Osteoblast (primary cell): ENCODE measurements around the gene MYMK. TPM values are rescaled to one million over a fixed set of nuclear protein-coding genes. Genes with fewer than 3 reads are reported as not detected.

Experiments
- DNase-seq: peaks from one replicate; pipeline ENCODE4 v3.0.0; 2011; ENCODE audit warnings: low spot score, mixed read lengths; ENCODE audit not compliant: insufficient read length; ENCODE audit errors: missing footprints
- H2AFZ ChIP-seq: 2 replicates; pipeline ENCODE4 v1.6.0; 2011; ENCODE audit warnings: mild to moderate bottlenecking, low read length
- H3K27ac ChIP-seq: 2 replicates; pipeline ENCODE4 v1.5.1; 2011; ENCODE audit warnings: mild to moderate bottlenecking, low read depth, low read length, moderate library complexity
- H3K27me3 ChIP-seq: 2 replicates; pipeline ENCODE4 v1.6.0; 2012; ENCODE audit warnings: mild to moderate bottlenecking, control low read depth, inconsistent platforms, low read length, moderate library complexity; ENCODE audit not compliant: insufficient read depth
- H3K36me3 ChIP-seq: 2 replicates; pipeline ENCODE4 v1.5.1; 2011; ENCODE audit warnings: mild to moderate bottlenecking, low read length, control low read depth, moderate library complexity; ENCODE audit not compliant: insufficient read depth
- H3K4me1 ChIP-seq: 2 replicates; pipeline ENCODE4 v1.5.1; 2011; ENCODE audit warnings: mild to moderate bottlenecking, low read length, control low read depth, moderate library complexity; ENCODE audit not compliant: insufficient read depth
- H3K4me2 ChIP-seq: 2 replicates; pipeline ENCODE4 v1.6.0; 2011; ENCODE audit warnings: mild to moderate bottlenecking, low read length; ENCODE audit not compliant: insufficient read depth
- H3K4me3 ChIP-seq: fragments of 200-600 bp; sonication (generic); 3 replicates; pipeline ENCODE4 v1.5.1; 2012; ENCODE audit warnings: mild to moderate bottlenecking, low read length, inconsistent platforms; ENCODE audit not compliant: insufficient read depth
- H3K79me2 ChIP-seq: 2 replicates; pipeline ENCODE4 v1.6.0; 2012; ENCODE audit warnings: mild to moderate bottlenecking, low read length, control low read depth, inconsistent platforms; ENCODE audit not compliant: insufficient read depth
- H3K9me3 ChIP-seq: 2 replicates; pipeline ENCODE4 v1.5.1; 2011; ENCODE audit warnings: low read depth, low read length, control low read depth
- H4K20me1 ChIP-seq: 2 replicates; pipeline ENCODE4 v1.6.0; 2012; ENCODE audit warnings: mild to moderate bottlenecking, low read length, control low read depth; ENCODE audit not compliant: insufficient read depth
- CTCF ChIP-seq: IDR thresholded peaks from 2 replicates; pipeline ENCODE4 v1.5.1; 2011; ENCODE audit warnings: mild to moderate bottlenecking, low read depth, low read length, moderate library complexity; ENCODE audit errors: extremely low read depth
- total RNA-seq: library from RNA; depleted of rRNA; stranded (reverse); fragments of >200 nt; gene quantifications from 2 replicates; pipeline ENCODE4 v1.2.3, GENCODE V29; 2012

Gene MYMK
- total RNA-seq, 1 donor: not detected

GRCh38 chr9:133571896-133572595 is 47.3 kb upstream of the MYMK start:
- no peaks in the 10 kb centered on the region for H3K27me3 ChIP-seq
- no peak overlapping the region for H3K4me3 ChIP-seq
- H4K20me1 ChIP-seq: no peaks in the 10 kb centered on the region
- H3K4me2 ChIP-seq: no peak overlapping the region
- no peaks in the 10 kb centered on the region for H3K36me3 ChIP-seq
- TF ChIP-seq CTCF: no peak
- DNase-seq: no peak
- no peaks in the 10 kb centered on the region for H3K79me2 ChIP-seq
- no peak overlapping the region for H2AFZ ChIP-seq
- H3K27ac ChIP-seq: no peak overlapping the region
- no peaks in the 10 kb centered on the region for H3K4me1 ChIP-seq
- H3K9me3 ChIP-seq: no peaks in the 10 kb centered on the region

GRCh38 chr9:133571391-133571890 is 46.7 kb upstream of the MYMK start:
- Histone ChIP-seq H3K4me3 (no peak overlapping the region), H2AFZ (no peak overlapping the region), H4K20me1 (no peaks in the 10 kb centered on the region), H3K9me3 (no peaks in the 10 kb centered on the region), H3K27me3 (no peaks in the 10 kb centered on the region), H3K36me3 (no peaks in the 10 kb centered on the region), H3K79me2 (no peaks in the 10 kb centered on the region), H3K4me1 (no peaks in the 10 kb centered on the region), H3K27ac (no peak overlapping the region), H3K4me2 (no peak overlapping the region)
- TF ChIP-seq CTCF: no peak
- DNase-seq: no peak

- no peaks in the 10 kb centered on the region for H3K79me2 ChIP-seq
- no peak for TF ChIP-seq CTCF
Measured at GRCh38 chr9:133570691-133571080, 45.9 kb upstream of the MYMK start.

GRCh38 chr9:133569891-133570690 is 45.3 kb upstream of the MYMK start:
- Histone ChIP-seq H3K9me3 (no peaks in the 10 kb centered on the region), H3K27ac (no peak overlapping the region), H3K27me3 (no peaks in the 10 kb centered on the region), H3K4me1 (no peaks in the 10 kb centered on the region), H2AFZ (no peak overlapping the region), H4K20me1 (no peaks in the 10 kb centered on the region), H3K36me3 (no peaks in the 10 kb centered on the region), H3K4me3 (no peak overlapping the region), H3K79me2 (no peaks in the 10 kb centered on the region), H3K4me2 (no peak overlapping the region)
- no peak for DNase-seq
- TF ChIP-seq CTCF: no peak

More at GRCh38 chr9:133570691-133571080, 45.9 kb upstream of the MYMK start:
- H3K27me3 ChIP-seq: no peaks in the 10 kb centered on the region
- no peak overlapping the region for H2AFZ ChIP-seq
- no peak overlapping the region for H3K4me2 ChIP-seq
- no peak for DNase-seq
- H3K27ac ChIP-seq: no peak overlapping the region
- no peaks in the 10 kb centered on the region for H3K4me1 ChIP-seq
- H3K36me3 ChIP-seq: no peaks in the 10 kb centered on the region
- no peaks in the 10 kb centered on the region for H3K9me3 ChIP-seq
- H3K4me3 ChIP-seq: no peak overlapping the region
- no peaks in the 10 kb centered on the region for H4K20me1 ChIP-seq
